GM19372 (cell line): ENCODE data around the gene AGAP1.

Source experiments
- ATAC-seq: cut with Tn5 transposase; IDR thresholded peaks from one replicate; pipeline ENCODE4 v1.9.1; 2021; ENCODE audit warnings: mild to moderate bottlenecking, low read depth, moderate library complexity; ENCODE audit not compliant: unreplicated experiment

The AGAP1 gene

DNA sequence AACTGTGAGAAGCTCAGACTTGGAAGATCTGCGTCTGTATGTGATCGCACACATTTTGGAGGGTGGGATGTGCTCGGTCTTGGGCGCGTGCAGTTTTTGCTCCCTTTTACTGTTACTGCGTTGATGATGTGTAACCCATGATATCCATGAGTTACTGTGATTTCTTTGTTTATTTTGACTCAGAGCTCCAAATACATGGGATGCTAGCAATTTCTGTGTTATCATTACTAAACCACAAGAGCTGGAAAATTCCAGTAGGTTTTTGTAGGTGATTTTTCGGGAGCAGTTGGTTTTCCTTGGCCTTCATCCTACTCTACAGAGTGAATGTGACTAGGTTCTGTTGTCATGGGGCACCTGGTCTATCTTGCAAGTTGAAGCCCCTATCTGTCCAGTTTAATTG, 124.2 kb downstream of the AGAP1 start:
- ATAC-seq: no peak

DNA sequence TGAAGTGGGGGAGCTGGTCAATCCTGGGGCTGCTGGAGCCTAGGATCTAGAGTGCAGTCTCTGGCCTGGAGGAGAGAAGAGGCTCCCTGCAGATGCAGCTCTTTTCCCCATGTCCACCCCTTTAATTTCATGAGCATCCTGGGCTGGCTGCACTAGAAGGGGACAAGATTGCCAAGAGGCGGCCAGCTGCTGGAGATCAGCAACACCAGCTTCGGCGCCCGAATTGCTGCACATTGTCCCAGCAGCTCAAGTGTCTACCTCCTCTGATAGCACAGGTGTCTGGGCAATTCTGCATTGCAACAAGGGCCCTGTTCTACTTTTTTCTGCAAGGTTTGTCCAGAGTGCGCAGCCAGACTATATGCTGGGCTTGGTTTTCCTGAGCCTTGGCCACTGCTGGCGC, 125.7 kb downstream of the AGAP1 start:
- ATAC-seq: no peak

DNA sequence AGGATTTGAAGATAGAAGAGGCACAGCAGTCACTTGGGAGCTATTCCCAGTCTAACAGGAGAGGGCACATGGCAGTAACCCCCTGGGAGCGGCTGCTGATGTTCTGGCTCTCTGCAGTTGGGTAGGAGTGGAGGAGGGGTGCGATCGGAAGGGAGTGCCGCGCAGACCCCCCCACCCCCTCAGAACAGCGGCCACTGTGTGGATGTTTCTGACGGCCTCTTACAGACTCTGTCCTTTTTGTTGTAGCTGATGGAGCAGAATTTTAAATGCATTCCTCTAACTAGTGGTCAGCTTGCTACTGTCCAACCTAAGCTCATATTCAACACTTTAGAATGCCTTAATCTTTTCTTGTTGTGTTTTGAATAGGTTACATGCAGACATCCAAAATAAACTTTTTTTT, 127.9 kb downstream of the AGAP1 start:
- no peak for ATAC-seq

DNA sequence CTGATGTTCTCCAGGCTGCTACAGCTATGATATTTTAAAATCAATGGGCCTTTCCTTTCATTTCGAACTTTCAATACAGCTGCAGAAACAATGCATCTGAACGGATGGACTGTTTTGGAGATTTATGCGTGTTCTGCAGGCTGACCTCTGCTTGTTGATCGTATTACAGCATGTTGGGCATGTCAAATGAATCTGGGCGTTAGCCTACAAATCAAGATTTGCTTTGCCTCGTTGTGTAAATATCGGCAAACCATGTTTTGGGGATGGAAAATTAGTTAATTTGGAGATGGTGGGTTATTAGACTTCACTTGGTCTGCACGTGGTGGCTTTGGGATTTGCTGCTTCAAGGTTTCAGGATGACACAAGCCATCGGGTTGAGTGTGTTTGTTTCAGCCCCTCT, 129.3 kb downstream of the AGAP1 start:
- ATAC-seq: no peak

DNA sequence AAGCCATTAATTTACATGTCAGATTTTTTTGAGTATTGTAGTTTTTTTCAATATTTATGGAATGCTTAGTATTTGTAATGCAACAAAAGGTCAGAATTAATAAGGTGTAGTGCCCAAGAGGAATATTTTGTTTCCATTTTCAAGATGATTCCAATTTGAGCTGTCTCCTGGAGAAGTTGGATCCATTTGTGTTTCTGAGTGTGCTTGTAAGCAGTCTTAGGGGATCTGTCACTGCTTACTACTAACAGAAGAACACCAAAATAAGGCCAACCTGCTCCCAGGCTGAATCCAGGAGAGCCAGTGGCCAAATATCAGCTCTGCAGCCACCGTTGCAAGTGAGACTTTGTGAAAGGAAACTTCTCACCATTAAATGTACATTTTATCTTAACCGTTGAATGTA, 129.9 kb downstream of the AGAP1 start:
- no peak for ATAC-seq

DNA sequence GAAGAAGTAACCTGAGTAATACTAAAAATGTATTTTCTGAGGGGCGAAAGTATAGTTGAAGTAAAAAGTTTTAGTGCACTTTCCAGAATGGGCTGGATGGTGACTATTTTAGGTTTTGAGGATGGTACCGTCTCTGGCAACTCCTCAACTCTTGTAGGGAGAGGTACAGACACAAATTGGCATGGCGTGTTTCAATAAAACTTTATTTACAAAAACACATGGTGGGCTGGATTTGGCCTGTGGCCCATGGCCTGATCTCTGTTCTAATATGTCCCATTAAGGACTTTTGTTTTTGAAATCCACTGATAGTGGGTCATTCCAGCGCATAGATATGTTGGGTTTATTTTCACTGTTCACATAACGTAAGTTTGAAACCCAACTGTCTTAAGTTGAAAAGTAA, 132.8 kb downstream of the AGAP1 start:
- ATAC-seq: no peak

DNA sequence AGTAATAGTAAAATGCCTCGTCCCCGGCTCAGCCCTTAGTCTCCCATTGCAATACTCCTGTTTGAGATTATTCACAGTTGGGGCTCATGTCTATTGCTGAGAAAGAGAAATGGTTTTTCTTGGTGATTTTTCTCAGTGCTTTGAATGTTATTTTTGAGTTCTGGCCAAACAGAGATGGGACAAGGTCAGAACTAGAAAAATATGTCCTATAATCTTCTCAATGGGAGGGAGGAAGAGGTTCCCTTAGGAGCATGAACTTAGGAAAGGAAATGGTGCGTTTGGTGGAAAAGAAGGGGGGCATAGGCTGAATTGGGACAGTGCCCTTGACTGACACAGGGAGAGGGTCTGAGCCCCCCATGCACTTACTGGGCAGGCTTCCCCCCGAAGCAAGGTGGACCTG, 133.8 kb downstream of the AGAP1 start:
- no peak for ATAC-seq

DNA sequence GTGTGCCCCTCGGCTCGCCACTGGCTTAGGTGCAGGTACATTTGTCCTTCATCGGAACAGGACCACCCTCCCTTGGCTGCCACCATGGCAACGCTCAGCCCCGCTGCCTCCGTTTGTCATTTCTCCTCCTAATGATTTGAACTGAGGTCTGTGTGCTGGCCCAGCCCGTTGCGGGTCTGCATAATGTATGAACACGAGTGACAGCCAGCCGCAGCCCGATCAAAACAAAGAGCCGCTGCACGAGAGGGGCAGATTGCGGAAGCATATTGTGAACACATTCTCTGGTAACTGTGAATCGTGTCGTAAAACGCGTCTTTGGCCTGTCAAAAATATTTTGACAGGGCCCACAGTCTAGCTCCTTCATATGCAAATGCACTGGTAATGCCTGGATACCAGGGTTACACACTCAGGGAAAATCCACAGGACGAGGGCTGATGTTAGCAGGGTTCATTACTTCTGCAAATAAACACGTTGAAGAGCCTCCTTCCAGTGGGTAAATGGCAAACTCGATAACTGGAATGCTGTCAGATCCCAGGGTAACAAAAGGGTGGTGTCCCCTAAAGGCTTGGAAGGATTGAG, 137.0 kb downstream of the AGAP1 start:
- no peak for ATAC-seq

DNA sequence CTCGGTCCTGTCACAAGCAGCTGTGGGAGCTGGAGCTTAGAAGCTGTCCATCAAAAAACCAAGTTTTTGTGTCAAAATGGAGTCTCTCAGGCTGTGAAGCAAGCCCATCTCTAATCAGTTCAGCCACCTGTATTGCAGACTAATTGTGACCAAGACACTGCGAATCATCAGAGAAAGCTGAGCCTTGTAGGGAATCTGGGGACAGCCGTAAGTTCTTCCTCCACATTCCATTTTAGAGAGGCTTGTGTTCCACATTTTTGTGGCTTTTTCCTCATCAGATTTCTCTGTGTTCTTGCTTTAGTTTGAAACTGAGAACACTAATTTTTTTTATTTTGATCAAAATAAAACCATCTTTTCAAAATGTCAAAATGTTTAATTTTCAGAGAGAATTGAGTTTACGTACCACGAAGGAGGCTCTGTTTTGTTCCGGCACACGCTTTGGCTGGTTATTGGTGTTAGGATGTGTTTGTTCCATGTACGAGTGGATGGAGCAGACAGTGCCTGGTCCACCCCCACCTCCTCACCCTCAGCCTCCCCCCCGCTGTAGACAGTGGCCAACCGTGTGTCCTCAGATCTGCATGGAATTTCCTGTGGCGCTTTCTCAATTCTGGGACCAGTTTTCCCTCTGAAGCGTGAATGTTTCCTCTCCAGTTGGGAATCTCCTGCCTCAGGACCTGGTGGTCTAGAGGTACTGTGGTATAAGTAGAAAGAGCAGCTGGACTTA, 140.8 kb downstream of the AGAP1 start:
- ATAC-seq: no peak

DNA sequence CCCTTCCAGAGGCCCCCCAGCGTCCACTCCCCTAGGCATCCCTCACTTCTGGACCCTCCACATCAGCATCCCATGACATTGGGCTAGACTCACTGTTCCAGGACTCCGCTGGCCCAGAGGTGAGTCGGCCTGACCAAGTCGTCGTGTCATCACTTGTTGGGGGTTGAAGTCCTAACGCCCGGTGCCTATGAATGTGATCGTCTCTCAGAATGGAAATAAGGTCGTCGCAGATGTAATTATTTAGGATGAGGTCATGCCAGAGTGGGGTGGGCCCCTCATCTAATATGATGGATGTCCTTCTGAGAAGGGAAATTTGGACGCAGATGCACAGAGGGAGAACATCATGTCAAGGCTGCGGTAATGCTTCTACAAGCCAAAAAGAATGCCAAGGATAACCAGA, 142.7 kb downstream of the AGAP1 start:
- ATAC-seq: no peak

DNA sequence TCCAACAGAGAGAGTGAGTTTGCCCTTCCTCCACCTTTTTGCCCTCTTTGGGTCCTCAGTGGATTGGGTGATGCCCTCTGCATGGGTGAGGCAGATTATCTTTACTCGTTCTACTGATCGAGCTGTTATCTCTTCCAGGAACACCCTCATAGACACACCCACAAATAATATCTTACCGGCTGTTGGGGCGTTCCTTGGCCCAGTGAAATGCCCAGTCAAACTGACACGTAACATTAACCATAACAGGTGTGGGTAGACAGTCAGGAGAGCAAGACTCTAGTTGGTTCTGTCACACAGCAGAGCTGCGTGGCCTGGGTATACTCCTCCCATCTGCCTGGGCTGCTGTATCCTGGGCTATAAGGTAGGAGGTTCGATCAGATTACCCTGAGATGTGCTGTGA, 144.1 kb downstream of the AGAP1 start:
- no peak for ATAC-seq

DNA sequence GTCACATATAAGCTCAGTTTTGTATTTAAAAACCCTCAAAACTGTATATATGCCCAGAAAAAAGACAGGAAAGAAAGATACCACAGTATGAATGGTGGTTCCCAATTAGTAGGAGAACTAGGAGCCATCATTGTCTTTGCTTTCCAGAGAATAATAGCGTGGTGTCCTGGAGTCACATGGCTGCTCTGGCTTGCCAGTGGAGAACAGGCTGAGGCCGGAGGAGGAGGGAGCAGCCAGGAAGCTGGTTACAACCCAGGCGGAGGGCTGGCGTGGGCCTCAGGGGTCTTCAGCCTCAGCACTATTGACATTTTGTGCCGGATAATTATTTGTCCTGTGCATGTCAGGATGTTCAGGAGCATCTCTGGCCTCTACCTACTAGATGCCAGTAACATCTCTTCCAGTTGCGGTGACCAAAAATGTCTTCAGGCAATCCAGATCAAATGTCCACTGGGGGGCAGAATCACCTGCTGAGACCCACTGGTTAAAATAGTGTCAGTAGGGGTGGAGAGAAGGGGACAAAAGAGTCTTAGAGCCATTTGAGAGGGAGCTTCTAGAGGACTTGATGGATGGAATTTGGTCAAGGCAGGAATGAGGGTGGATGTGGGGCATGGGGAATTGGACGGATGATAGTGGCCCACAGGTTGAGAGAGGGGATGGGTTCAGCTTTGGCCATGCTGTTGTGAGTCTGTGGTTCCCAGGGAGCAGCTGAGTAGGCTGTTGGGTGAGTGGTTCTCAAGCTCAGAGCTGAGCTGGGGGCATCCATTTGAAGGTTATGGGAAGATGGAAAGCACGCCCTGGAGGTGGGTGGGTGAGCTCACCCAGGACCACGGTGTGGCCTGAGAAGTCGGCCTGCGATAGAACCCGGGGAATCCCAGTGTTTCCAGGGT, 144.9 kb downstream of the AGAP1 start:
- no peak for ATAC-seq

DNA sequence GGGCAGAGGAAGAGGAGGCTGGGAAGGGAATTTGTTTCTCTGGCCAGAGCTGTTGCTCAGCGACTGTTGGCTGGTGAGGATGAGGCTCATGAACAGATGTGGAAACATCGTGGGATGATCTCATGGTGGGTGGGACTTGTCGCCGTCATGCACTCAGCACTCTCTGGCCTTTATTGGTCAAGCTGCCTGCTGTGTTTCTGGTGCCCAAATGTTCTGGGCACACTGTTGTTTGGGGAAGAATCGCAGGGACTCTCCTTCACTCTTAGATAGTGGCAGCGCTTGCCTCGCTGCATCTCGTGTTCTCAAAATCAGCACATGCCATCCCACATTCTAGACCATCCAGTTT, 145.6 kb downstream of the AGAP1 start:
- no peak for ATAC-seq

DNA sequence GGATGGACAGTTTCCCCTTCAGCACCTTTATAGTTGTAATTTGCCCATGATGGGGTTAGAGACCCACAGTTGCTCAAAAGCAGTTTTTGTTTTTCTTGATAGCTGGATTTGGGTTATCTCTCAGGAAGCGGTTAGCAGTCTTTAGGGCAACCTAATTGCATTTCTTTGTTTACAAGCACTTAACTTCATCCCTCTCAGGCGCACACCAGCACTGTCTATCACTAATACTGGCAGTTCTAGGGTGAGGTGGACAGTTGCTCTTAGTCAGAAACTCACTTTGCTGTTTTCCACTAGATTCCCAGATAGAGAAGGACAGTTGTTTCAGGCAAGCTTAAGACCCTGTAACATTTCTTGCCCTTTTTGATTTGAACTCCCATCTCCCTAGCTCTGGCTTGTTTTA, 146.0 kb downstream of the AGAP1 start:
- no peak for ATAC-seq

DNA sequence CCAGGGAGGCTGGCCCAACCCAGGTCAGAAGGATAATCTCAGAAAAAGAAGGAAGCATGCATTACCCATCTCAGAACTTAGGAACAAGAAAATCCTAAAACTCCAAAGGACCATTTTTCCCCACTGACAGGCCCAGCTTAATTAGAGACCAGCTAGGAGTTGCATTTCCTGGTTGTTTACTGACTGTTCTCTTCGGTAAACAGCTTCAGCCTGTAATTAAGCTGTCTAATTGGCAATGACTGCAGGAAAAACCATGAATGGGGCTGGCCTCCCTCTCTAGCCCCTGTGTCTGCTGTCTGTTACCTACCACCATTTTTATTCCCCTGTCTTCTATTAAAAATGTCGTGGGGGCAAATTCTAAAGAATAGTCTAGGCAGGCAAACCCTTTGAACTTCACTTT, 146.5 kb downstream of the AGAP1 start:
- no peak for ATAC-seq

DNA sequence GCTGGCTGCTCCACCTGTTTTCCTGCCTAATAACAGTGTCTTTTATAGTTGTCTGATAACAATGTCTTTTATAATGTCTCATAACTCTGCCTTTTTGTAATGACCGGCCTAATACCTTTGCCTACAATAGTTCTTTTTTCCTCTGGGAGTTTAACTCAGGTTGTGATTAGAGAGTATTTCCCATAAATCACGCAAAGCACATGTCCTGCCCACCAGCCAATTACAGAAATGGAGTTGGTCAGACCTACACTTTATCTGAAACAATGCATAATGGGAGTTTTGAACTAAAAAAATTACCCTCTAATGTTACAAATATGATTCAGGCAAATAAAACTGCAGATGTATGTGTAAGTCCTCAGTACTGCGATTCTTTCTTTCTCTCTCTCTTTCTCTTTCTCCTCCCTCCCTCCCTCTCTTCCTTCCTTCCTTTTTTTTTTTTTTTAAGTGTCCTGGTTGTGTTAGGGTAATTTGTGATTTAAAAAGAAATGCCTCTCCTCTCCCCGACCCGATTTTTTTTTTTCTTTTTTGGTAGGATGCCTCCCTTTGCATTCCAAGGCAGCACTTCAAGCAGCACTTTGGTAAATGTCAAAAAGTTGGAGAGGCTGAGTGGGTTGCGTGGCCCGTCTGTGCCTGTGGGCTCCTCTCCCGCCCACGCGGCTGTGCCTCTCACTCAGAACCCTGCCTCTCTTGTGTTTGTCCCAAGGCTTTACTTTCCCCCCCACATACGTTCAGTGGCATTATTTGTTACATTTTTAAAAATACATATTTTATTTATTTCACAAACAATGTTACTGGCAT, 147.3 kb downstream of the AGAP1 start:
- ATAC-seq: no peak

DNA sequence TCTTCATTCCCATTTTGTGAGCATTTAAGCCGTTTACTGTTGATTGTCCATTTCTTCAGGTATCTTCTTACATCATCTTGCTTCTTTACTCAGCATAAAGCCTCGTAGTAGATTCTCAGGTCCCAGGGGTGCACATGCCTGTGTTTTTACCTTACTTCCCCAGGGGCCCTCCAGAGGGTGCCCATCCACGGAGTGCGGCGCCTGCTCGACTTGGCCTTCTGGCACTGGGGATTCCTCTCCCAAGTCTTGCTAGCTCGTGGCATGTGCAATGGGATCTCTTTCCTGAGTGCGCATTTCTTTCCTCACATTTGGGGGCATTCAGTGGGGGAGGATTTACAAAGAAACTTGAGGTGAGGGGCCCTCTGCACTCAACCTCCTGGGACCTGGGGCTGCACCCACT, 148.1 kb downstream of the AGAP1 start:
- no peak for ATAC-seq

DNA sequence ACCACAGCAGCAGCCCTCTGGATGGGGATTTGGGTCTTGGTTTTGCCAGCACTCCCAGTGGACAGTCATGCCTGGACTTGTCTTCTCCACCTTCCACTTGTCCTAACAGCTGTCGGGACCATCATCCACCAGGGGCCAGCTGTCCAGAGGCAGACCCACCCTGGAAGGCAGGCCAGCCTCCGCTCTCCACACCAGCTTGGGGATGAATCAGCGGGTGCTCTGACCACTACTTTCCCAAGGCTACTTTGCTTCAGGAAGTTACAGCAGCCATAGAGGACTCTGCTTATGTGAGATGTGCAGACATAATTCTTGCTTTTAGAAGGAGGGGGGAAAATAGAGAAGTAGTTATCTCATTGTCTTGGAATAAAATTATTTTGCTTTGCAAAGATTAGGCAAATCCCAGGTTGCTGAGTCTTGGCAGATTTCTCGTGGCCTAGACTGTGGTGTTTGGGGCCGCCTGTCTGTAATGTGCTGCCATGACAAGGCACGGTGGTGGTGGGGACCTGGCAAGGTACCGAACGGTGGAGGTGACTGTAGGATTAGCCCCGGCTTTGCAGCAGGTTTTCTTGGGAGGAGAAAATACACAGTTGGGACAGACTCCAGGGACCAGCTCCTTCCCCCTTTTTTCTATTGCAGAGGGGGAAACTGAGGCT, 148.7 kb downstream of the AGAP1 start:
- ATAC-seq: no peak

DNA sequence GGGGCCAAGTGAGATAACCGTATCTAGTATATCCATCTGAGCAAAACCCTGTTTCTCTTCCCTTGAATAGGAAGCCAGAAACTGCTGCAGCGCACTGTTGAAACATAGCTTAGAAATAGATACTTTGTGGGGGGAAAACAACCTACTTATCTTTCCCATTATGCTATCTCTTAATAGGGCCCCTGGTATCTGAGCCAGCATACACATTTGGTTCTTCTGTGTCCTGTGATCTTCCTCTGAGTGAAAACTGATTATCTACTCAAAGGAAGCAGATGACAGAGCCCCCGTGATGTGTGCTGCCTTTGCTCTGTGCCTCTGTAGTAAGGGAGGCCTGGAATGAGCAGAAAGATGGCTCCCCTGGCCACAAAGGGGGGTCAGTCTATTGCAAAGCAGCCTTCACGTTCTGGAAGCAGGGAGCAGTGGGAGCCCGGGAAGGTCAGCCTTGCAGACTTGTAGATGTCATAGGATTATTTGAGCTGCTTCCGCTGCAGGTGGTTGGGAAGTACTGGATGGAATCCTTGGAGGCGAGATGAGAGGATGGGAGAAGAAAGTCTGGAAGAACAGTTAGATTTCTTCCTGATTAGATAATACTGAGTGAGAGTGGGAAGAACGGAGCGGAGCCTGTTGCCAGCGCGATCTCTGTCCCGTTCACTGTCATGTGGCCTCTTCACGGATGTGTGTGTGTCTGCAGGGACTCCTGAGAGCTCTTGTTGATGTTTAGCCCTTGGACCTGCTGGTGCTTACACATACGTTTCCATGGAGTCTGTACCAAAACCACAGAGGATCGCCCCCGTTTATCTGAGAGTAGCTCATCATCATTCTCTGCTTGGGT, 150.1 kb downstream of the AGAP1 start:
- no peak for ATAC-seq

DNA sequence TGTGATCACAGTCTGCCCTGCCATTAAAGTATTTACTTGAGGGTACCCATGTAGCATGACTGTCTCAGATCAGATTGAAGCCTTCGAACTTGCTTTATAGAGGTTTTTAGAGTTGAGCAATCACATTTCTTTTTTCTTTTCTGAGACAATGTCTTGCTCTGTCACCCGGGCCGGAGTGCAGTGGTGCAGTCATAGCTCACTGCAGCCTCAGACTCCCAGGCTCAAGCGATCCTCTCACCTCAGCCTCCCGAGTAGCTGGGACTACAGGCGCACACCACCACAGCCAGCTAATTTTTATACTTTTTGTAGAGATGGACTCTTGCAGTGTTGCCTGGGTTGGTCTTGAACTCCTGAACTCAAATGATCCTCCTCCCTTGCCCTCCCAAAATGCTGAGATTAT, 153.4 kb downstream of the AGAP1 start:
- ATAC-seq: no peak
